Femur (tissue), 1 donor: Measurements from ENCODE around the gene PFKP.

Source experiments
- DNase-seq: peaks from one replicate; pipeline ENCODE4 v3.0.0-alpha.2; 2017

Gene PFKP

GRCh38 chr10:3136763-3137611 is 69.6 kb downstream of the PFKP start:
- peak; percentile 90 for DNase-seq

DNA sequence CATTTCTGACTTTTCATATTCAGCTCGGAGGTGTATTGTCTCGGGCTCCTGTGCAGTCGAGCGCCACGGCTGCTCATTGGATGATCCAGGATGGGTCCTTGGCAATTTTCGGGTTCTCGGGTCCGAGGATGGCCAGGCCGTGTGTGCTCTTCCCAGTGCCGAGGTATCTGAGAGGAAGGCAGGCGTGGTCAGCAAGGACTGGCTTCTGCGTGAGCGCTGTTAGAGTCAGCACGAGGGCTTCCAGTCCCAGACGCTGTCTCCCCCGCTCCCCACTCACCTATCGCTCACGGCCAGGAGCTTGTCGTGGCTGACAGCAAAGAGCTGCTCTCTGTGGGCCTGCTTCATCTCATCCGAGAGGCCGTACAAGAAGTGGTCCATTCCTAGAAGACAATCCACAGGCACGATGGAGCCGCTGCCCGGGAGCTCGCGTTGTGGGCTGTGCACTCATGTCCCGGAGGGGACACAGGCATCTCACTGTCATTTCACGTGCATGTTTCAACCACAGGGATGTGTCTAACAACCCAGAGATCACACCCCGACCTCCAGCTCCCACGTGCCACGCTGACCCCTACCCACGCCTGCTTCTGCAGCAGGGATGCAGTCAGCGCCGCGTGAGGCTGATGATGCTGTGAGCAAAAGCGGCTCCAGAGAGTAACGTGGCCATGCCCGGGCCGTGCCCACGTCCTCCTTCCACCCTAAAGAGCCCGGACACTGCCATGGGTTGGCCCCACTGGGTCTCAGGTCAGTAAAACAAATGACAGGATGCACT is 70.8 kb downstream of the PFKP start:
- DNase-seq, result no peak

- DNase-seq, result no peak
Measured at GRCh38 chr10:3139216-3139910, 72.0 kb downstream of the PFKP start.

DNA sequence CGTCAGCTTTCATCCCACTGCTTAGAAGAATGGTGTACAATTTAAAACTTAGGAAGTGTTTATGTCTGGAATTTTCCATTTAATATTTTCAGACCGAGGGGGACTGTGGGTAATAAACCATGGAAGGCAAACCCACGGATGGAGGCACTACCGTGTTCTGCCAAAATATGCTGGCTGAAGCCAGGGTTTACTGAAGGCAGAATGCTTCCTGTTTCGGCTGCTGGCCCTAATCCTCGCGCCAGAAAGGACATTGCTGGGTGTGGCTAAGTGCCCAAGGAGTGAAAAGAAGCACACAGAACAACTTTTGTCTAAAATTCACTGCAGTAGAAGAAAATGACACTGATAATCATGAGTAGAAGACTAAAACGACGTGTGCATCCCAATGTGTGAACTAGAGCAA is 72.9 kb downstream of the PFKP start:
- no peak for DNase-seq

DNA sequence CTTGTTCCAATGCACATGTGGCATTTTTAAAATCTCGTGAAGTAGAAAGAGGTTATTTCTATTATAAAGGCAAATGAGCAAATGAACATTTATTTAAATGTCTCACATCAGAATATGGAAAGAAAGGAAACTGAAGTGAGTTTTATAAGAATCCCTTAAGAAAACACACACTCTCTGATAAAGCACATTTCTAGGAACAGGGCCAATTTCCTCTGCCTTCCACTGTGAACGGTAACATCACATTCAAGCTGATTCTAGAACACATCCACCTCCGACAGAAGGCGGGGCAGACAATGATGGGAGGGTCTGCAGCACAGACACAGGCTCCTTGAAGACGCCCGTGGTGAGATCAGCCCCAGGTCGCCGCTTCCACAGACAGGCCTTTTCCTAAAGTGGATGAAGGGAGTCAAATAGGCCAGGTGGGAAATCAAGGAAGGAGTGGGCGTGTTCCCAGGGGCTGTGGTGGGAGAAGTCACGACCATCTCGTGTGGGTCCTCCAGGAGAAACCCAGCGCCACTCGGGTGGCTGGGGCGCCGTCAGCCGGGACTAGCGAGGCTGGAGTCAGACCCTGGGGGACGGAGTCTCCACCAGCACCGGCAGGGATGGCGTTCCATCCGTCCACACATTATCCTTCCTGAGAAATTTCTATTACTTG is 74.1 kb downstream of the PFKP start:
- no peak for DNase-seq

- no peak for DNase-seq
Measured at GRCh38 chr10:3142146-3142875, 75.0 kb downstream of the PFKP start.

DNA sequence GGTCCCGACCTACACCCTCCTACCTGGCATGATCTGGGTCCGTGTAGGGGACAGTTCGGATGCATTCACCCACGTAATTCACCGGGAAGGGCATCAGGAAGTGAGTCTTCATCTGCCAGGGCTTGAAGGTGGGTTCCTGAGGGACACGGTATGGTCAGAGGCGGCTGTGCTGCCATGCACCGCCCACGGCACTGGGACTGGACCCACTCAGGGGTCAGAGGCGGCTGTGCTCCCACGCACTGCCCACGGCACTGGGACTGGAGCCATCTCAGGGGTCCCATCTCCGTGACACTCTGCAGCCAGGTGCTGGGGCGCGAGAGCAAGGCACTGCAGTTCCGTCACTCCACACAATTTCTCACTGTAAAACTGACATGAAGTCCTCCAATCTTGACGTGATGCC is 76.0 kb downstream of the PFKP start:
- DNase-seq, result no peak

- DNase-seq, result no peak
Measured at GRCh38 chr10:3143791-3144434, 76.6 kb downstream of the PFKP start.

DNA sequence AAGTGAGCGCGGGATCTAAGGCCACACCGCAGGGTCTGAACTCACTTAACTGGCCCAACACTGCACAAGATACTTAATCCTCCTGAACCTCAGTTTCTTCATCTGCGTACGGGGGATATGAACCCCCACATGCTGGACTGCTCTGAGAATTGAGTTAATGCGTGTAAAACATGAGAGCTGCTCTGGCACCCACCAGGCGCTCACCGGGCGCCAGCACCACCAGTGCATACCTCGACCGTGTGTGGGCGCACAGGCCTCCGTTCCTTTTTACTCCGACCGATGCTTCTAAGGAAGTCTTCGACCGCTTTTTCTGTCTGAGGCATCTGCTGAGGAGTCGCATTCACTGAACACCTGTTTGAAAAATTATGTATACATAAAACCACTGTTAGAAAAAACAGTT is 78.0 kb downstream of the PFKP start:
- DNase-seq, result no peak

GRCh38 chr10:3146289-3146688 is 78.9 kb downstream of the PFKP start:
- DNase-seq, result no peak

DNA sequence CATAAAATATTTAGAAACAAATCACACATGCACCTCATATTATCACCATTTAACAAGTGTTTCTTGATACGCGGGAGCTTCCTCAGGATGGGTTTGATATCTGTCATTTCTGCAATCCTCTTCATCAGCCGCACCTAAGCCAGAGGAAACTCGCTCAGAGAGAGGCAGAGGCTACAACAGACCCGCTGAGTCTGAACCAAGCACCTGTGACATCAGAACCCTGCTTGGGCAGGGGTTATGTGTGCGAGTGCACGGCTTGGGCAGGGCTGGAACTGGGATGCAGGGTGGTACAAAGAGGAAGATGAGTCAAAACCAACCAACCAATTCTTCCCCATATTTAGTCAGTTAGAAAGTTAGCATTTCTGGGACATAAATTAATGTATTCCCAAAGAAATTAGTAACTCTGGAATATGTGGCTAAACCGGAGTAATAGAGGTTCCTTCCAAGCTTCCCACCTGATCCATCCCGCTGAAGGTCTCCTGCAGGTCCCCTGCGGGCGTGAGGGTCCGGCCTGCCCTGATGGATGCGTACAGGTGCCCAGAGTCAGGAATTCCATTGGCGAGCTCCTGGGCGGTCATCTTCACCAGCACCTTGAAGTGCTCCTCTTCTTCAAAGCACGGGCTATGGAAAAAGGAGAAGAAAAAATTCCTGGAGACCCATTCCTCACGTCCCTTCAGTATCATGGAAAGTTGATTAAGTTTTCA is 79.9 kb downstream of the PFKP start:
- no peak for DNase-seq

- DNase-seq, result no peak
Measured at GRCh38 chr10:3148041-3148440, 80.7 kb downstream of the PFKP start.

GRCh38 chr10:3148994-3149393 is 81.6 kb downstream of the PFKP start:
- no peak for DNase-seq

GRCh38 chr10:3149918-3150317 is 82.6 kb downstream of the PFKP start:
- no peak for DNase-seq

- DNase-seq, result no peak
Measured at GRCh38 chr10:3150366-3150765, 83.0 kb downstream of the PFKP start.

DNA sequence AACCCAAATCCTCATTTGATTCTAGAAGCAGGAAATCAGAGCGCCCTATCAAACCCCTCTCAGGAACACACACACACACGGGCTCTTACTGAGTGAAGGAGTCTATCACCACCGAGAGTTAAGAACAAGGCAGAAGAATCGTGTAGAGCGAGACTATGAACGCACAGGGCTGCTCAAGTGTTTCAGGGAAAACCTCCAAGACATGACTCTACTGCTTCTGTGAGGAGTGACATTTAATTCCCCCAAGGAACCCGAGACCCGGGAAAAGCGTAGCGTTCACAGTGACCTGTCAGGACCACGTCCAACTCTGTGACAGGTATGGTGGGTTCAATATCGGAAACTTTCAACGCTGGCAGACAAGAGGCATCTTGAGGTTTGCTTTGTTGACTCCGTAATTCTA is 83.6 kb downstream of the PFKP start:
- DNase-seq, result no peak

DNA sequence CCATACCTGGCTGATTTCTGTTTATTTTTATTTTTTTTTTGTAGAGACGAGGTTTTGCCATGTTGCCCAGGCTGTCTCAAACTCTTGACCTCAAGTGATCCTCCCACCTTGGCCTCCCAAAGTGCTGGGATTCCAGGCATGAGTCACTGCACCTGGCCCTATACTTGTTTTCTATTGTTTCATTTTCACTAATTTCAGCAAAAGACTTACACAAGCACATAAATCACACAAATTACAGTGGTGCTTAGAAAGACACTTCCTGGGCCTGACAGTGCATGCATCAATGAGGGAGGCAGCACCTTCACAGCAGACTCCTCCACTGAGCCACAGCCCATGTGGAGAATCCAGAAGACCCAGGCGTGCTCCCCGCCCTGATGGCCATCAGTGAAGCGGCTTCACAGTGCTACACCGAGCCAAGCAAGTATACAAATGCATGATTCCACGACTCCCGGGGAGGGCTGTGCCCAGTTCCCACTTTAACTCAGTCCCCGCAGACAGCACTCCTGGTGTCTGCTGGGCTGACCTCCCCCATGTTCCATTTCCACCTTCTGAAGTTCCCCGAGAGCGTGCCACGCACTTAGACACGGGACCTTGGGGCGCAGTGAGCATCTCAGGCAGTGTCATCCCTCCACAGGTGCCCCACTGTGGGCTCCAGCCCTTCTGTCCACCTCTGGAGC is 84.7 kb downstream of the PFKP start:
- DNase-seq, result no peak

DNA sequence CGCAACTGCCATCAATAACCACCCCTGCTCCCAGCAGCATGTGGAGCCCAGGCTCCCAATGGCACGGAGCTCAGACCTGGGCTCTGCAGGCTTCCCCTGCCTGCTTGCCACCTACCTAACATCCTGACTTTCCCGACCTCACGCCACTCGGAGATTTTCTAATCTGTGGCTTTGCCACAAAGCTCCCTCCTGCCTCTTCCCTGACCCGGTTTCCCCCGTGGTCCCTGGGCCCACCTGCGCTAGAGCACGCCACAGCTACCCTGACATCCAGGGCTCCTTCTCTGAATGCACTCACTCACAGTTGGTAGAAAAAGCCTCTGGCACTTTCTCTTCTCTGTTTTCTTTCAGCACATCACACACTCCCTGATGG is 85.2 kb downstream of the PFKP start:
- DNase-seq, result no peak

- no peak for DNase-seq
Measured at GRCh38 chr10:3154666-3155065, 87.3 kb downstream of the PFKP start.

DNA sequence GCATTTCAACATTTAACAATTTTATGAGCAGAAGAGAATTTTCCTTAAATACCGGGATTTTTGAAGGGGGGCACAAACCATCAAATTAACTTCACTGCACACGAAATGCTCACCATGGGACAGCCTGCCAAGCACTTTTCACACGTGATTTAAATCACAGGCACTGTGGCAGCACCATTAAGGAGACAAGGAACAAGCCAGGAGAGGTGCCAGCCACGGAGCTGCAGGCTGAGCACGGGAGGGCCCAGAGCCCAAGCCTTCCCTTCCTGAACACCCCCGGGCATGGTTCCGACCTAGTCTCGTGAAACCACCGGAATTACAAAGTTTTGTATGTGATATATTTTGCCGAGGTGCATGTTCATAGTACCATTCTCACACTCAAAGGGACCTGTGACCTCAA is 91.8 kb downstream of the PFKP start:
- DNase-seq, result no peak

DNA sequence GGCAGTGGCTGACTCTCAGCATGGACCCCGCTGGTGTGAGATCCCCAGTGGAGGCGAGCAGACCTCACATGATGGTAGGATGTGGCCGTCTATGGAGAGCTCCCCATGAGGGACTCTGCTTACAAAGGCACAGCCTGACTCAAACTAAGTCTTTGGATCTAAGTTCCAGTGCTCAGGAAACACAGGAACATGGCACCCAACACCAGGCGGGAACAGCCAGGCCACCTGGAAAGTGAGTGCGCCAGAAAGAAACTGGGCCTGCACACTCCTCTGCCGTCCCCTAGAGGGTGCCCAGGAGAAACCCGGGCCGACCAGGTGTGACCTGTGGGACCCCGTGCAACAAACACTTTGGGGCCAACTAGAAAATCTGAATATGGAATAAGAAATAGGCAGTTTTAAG is 95.2 kb downstream of the PFKP start:
- DNase-seq, result no peak
